HG03064 (cell line): Measurements from ENCODE around the gene CHD2.

Source experiments
- ATAC-seq: cut with Tn5 transposase; IDR thresholded peaks from one replicate; pipeline ENCODE4 v1.9.1; 2021; ENCODE audit warnings: low read depth; ENCODE audit not compliant: unreplicated experiment

Gene CHD2

GRCh38 chr15:93005133-93005532 lies 105.0 kb downstream of the CHD2 start:
- ATAC-seq, result no peak

- no peak for ATAC-seq
Observed at GRCh38 chr15:93007994-93008393, 107.9 kb downstream of the CHD2 start.

GRCh38 chr15:93012786-93013185 lies 112.7 kb downstream of the CHD2 start:
- ATAC-seq, result no peak

GRCh38 chr15:93017526-93017925 lies 117.4 kb downstream of the CHD2 start:
- ATAC-seq, result no peak

- ATAC-seq, result no peak
Observed at GRCh38 chr15:93018574-93018973, 118.5 kb downstream of the CHD2 start.

GRCh38 chr15:93019090-93019489 lies 119.0 kb downstream of the CHD2 start:
- ATAC-seq, result no peak

- no peak for ATAC-seq
Observed at GRCh38 chr15:93019971-93020370, 119.8 kb downstream of the CHD2 start.

- no peak for ATAC-seq
Observed at GRCh38 chr15:93020976-93021772, 121.0 kb downstream of the CHD2 start.

- no peak for ATAC-seq
Observed at GRCh38 chr15:93024293-93024692, 124.2 kb downstream of the CHD2 start.

- ATAC-seq, result no peak
Observed at GRCh38 chr15:93024716-93025624, 124.8 kb downstream of the CHD2 start.

GRCh38 chr15:93025625-93025982 lies 125.5 kb downstream of the CHD2 start:
- ATAC-seq, result no peak

- ATAC-seq, result no peak
Observed at GRCh38 chr15:93026380-93026817, 126.3 kb downstream of the CHD2 start.

- no peak for ATAC-seq
Observed at GRCh38 chr15:93027413-93027812, 127.3 kb downstream of the CHD2 start.

GRCh38 chr15:93028111-93028631 lies 128.0 kb downstream of the CHD2 start:
- no peak for ATAC-seq

GRCh38 chr15:93028632-93029213 lies 128.6 kb downstream of the CHD2 start:
- ATAC-seq, result no peak

- ATAC-seq, result no peak
Observed at GRCh38 chr15:93029214-93029835, 129.2 kb downstream of the CHD2 start.

GRCh38 chr15:93029836-93030429 lies 129.8 kb downstream of the CHD2 start:
- ATAC-seq, result no peak

GRCh38 chr15:93030430-93031102 lies 130.4 kb downstream of the CHD2 start:
- ATAC-seq, result peak; percentile 67

GRCh38 chr15:93031103-93031464 lies 131.0 kb downstream of the CHD2 start:
- ATAC-seq, result no peak
